ENCODE data around the gene IFNL1.
"Not testable (repeated sequence)": the region's sequence is repeated elsewhere in the genome, so short reads cannot be mapped to it uniquely, and the experiment has no call there.

IFNL1 gene

GRCh38 chr19:39270036-39270871 lies 26.0 kb upstream of the IFNL1 start:
- DNase-seq (ENCODE audit: low read depth in 3 of 3) = no peak

- not testable (repeated sequence) for DNase-seq (ENCODE audit: low read depth in 3 of 3)
These were observed 22.3 kb upstream of the IFNL1 start for GRCh38 chr19:39273859-39274258.

GRCh38 chr19:39275578-39275977 lies 20.6 kb upstream of the IFNL1 start:
- DNase-seq (ENCODE audit: low read depth in 3 of 3) = no peak

DNA sequence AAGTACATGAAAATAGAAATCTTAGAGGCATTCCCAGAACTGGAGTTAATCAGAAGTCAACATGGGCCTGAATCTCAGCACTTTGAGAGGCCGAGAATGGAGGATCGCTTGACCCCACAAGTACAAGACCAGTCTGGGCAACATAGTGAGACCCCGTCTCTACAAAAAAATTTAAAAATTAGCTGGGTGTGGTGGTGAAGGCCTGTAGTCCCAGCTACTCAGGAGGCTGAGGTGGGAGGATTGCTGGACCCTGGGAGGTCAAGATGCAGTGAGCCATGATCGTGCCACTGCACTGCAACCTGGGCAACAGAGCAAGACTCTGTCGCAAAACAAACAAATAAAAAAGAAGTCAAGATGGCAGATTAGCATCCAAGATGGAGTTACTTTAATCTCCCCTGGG lies 19.5 kb upstream of the IFNL1 start:
- no peak for DNase-seq (ENCODE audit: low read depth in 3 of 3)

- DNase-seq (ENCODE audit: low read depth in 3 of 3) = no peak
These were observed 18.6 kb upstream of the IFNL1 start for GRCh38 chr19:39277598-39277997.

DNA sequence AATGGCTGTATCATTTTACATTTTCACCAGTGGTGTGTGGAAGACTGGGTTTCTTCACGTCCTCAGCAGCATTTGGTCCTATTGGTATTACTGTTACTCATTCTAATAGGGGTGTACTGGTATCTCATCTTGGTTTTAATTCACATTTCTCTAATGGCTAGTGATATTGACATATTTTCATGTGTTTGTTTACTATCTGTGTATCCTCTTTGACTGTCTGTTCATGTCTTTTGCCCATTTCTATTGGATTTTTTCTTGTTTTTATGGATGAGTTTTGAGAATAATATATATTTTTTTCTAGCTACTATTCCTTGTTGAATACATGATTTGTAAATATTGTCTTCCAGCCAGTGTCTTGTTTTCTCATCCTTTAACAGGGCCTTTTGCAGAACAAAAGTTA lies 14.2 kb upstream of the IFNL1 start:
- DNase-seq (ENCODE audit: low read depth in 3 of 3) = no peak

GRCh38 chr19:39284032-39284431 lies 12.2 kb upstream of the IFNL1 start:
- no peak for DNase-seq (ENCODE audit: low read depth in 3 of 3)

DNA sequence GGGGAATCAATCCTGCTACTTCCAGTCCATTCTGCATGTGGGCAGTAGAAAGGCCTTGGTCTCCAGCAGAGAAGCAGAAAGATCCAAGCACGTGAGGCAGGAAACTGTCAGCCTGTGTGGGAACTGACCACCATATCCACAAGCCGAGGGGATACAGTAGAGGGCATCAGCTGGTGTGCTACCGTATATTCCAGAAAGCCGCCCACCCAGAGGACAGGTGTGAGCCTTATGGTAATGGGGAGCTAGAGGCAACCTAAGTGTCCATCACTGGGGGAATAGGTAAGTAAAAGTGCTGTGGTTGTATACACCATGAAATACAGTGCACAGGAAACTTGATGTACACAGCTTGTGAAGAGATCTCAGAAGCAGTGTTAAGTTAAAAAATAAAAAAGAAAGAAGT lies 2.8 kb upstream of the IFNL1 start:
- no peak for DNase-seq (ENCODE audit: low read depth in 3 of 3)

- no peak for DNase-seq (ENCODE audit: low read depth in 3 of 3)
These were observed 699 bp downstream of the IFNL1 start for GRCh38 chr19:39296906-39297305.

DNA sequence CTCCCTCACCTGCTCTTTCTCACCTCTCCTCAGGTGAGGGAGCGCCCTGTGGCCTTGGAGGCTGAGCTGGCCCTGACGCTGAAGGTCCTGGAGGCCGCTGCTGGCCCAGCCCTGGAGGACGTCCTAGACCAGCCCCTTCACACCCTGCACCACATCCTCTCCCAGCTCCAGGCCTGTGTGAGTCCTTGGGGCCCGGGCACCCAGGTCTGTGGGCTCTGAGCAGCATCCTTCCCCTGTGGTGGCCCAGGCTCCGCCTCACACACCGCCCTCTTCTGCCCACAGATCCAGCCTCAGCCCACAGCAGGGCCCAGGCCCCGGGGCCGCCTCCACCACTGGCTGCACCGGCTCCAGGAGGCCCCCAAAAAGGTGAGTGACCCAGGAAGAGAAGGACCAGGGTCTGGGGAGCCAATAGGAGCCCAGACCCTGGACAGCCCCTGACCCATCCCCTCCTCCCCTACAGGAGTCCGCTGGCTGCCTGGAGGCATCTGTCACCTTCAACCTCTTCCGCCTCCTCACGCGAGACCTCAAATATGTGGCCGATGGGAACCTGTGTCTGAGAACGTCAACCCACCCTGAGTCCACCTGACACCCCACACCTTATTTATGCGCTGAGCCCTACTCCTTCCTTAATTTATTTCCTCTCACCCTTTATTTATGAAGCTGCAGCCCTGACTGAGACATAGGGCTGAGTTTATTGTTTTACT lies 1.9 kb downstream of the IFNL1 start:
- DNase-seq (ENCODE audit: low read depth in 3 of 3) = no peak

DNA sequence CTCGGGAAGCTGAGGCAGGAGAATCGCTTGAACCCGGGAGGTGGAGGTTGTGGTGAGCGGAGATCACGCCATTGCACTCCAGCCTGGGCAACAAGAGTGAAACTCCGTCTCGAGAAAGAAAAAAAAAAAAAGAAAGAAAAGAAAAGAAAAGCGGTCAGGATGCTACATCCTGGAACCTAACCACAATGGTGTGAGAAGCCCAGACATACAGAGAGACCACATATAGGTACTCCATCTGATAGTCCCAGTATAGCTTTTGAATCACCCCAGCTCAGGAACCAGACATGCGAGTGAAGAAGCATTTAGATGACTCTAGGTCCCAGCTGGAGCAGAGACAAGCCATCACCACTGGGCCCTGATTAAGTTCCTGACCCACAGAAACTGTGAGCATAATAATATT lies 3.2 kb downstream of the IFNL1 start:
- DNase-seq (ENCODE audit: low read depth in 3 of 3) = no peak

- DNase-seq (ENCODE audit: low read depth in 3 of 3) = no peak
These were observed 3.6 kb downstream of the IFNL1 start for GRCh38 chr19:39299832-39300231.

- no peak for DNase-seq (ENCODE audit: low read depth in 3 of 3)
These were observed 4.8 kb downstream of the IFNL1 start for GRCh38 chr19:39301021-39301420.

DNA sequence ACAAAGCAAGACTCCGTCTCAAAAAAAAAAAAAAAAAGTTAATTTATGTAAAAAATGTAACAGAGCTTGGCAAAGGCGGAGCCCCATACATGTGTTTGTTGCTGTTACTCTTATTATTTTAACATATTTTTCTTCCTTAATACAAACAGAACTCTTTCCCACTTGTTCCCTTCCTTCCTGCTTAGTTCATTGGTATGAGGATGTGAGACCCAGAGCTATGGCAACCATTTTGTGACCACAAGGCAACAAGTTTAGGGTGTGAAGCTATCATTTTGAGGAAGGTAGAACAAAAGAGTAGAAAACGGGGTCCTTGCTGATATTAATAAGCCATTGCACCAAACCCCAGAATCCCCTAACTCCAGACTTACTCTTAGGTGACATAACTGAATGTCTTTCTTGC lies 5.4 kb downstream of the IFNL1 start:
- DNase-seq (ENCODE audit: low read depth in 3 of 3) = no peak

DNA sequence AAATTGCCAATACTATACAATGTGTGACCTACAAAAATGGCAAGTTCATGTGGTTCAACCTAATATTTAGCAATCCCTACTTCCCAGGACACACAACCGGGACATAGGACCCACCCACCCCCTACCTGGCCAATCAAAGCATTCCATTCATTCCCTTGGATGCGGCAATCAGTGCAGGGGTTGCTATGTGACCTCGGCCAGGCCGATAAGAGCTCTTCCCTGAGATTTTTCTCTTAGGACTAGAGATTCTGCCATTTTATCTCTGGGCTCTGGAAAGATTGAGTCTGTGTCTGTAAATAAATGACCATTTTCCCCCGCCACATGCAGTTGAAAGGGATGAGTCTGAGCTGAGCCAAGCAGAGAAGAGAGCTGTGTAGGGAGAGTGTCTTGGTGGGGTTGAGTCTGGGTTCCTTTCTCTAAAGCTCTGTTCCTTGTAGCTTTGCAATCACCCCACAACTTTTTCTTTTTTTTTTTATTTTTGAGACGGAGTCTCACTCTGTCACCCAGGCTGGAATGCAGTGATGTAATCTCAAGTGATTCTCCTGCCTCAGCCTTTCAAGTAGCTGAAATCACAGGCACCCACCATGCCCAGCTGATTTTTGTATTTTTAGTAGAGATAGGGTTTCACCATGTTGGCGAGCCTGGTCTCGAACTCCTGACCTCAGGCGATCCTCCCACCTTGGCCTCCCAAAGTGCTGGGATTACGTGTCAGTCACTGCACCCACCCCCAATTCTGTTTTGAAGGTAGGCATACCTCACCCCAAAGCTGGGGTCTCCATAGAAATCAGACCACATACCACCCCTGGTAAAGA lies 7.4 kb downstream of the IFNL1 start:
- no peak for DNase-seq (ENCODE audit: low read depth in 3 of 3)

DNA sequence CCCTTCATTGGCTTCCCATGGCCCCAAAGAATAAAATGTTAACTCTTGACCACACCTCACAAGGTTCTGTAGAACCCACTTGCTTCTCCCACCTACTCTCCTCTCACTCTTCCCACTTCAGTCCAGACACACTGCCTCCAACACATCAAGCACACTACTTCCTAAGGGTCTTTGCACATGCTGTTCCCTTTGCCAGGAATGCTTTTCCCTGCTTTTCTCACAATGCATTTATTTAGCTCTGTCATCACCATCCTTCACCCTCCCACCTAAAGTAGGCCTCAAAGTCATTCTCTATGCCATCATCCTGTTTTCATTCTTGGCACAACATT lies 7.9 kb downstream of the IFNL1 start:
- no peak for DNase-seq (ENCODE audit: low read depth in 3 of 3)

- no peak for DNase-seq (ENCODE audit: low read depth in 3 of 3)
These were observed 8.7 kb downstream of the IFNL1 start for GRCh38 chr19:39304701-39305571.

DNA sequence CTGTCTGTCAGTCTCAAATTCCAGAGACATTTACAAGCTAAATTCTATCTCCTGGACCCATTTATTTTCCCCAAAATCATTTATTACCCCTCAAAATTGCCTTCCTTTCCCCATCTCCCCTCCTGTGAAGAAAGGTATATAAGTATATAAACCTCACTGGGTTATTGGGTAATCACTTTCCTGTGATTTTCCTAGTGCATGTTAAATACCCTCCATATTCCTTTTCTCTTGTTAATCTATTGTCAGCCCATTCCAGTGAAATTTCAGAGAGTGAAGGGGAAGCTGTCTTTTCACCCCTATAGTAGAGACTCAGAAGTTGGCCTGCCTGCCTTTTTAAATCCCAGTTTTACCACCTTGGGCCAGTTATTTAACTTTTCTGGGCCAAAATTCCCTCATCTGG lies 9.9 kb downstream of the IFNL1 start:
- no peak for DNase-seq (ENCODE audit: low read depth in 3 of 3)

DNA sequence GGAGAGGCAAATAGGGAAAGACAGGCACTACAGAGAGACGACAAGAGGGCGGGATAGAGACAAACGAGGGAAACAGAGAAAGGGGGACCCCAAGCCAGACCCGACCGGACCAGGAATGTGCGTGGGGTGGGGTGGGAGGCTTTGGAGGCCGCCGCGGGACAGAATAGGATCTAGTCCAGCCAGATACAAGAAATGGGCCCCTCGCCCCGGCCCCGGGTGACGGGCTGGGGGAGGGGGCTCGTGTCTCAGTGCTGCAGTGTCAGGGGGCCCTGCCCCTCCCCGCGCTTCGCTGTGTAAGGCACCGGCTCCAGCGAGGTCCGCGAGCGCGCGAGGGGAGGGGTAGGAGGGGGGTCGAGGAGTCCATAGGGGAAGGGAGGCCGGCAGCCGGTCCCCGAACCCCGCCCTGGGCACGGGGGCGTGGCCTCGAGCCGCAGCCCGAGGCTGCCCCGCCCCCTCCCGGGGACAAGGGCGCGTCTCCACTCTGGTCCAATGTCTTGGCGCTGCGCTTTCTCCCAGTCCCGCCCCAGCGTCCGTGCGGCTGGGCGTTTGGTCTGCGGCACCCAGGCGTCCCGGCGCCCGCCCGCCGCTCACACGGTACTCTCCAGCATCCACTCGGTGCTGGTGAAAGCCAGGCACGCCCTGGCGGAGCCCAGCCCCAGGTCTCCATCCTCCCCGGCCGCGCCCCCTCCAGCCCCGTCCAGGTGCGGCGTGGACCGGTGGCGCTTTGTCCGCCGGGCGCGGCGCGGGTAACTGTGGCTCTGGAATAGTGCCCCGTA lies 11.0 kb downstream of the IFNL1 start:
- DNase-seq (ENCODE audit: low read depth in 3 of 3) = no peak

DNA sequence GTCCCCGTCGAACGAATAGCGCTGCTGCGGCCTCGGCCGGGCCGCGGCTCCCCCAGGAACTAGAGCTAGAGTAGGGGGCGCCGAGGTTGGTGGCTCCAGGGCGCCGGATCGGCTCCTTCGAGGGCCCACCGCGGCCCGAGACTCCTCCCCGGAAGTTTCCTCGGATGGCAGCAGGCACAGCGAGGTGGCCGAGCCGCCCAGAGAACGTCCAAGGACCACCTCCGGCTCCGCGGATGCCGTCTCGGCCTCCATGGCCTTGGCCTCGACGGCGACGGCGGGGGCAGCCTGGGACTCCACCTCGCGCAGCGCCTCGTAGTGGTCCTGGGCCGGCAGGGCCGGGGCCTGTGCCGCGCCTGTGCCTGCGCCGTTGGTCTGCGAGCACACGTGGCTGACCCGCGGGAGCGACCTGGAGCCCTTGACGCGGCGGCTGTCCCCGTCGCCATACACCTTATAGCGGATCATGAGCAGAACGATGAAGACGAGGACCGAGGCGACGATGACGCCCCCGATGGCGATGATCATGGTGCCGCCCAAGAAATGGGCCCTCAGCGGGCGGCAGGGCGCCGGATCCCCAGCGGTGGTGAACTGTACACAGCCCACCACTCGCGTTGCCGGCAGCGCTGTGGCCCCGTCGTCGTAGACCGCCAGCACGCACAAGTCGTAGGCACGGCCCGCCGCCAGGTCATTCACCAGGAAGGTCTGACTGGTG lies 11.8 kb downstream of the IFNL1 start:
- no peak for DNase-seq (ENCODE audit: low read depth in 3 of 3)
